H1 (cell line): ENCODE results near the gene EME2. TPM values are rescaled to one million over a fixed set of nuclear protein-coding genes. Genes with fewer than 3 reads are reported as not detected.

Source experiments
- CTCF ChIA-PET: fragments of 300-600 bp; sonication (Branson Sonifier 250); formaldehyde crosslinking; loops from one replicate; lab custom pipeline; 2021; ENCODE audit not compliant: partially characterized antibody; lab: Charles Lee
- POLR2A ChIA-PET: fragments of 300-600 bp; sonication (Branson Sonifier 250); formaldehyde crosslinking; loops from one replicate; lab custom pipeline; 2021; ENCODE audit warnings: inconsistent platforms; ENCODE audit not compliant: partially characterized antibody; lab: Charles Lee
- DNase-seq, 2 experiments: peaks; one replicate each; pipeline versions ENCODE4 v3.0.0 to v3.0.0-alpha.2; 2010 to 2022; ENCODE audit warnings: low spot score in 2 of 2, low read depth in 1 of 2, mixed read lengths in 1 of 2
- FAIRE-seq: peaks from 2 replicates; lab custom pipeline; 2011; peaks lifted over from hg19 to GRCh38; lab: Jason Lieb, UNC
- H2AFZ ChIP-seq: 2 replicates; pipeline ENCODE4 v1.8.1; 2012; ENCODE audit warnings: low read length, inconsistent platforms
- H2AK5ac ChIP-seq: 2 replicates; pipeline ENCODE4 v1.6.1; 2013; ENCODE audit warnings: low read depth, low read length
- H2BK120ac ChIP-seq: replicated peaks from 2 replicates; pipeline ENCODE3; 2013; ENCODE audit warnings: low read depth, low read length, inconsistent platforms
- H2BK12ac ChIP-seq: 2 replicates; pipeline ENCODE4 v1.6.1; 2013; ENCODE audit warnings: low read depth, low read length
- H2BK15ac ChIP-seq: 2 replicates; pipeline ENCODE4 v1.6.1; 2013; ENCODE audit warnings: low read length
- H2BK20ac ChIP-seq: 2 replicates; pipeline ENCODE4 v1.6.1; 2013; ENCODE audit warnings: low read length
- H2BK5ac ChIP-seq: 2 replicates; pipeline ENCODE4 v1.6.1; 2013; ENCODE audit warnings: low read depth, low read length
- H3K14ac ChIP-seq: 2 replicates; pipeline ENCODE4 v1.6.1; 2013; ENCODE audit warnings: inconsistent platforms; ENCODE audit not compliant: insufficient read length
- H3K18ac ChIP-seq: 2 replicates; pipeline ENCODE4 v1.6.1; 2013; ENCODE audit warnings: low read length; ENCODE audit errors: extremely low read depth
- H3K23ac ChIP-seq: 2 replicates; pipeline ENCODE4 v1.6.1; 2013; ENCODE audit warnings: inconsistent platforms; ENCODE audit not compliant: insufficient read length
- H3K23me2 ChIP-seq: 2 replicates; pipeline ENCODE4 v1.6.1; 2013; ENCODE audit warnings: low read depth, low read length
- H3K27ac ChIP-seq: 2 replicates; pipeline ENCODE4 v1.6.1; 2011; ENCODE audit warnings: low read depth, low read length, inconsistent platforms
- H3K27me3 ChIP-seq, 4 experiments: replicated peaks in 1 of 4; 1 replicate in 1 of 4; 2 replicates in 3 of 4; pipeline versions ENCODE4 v1.6.1 to v1.8.1; 2011 to 2013; ENCODE audit warnings: low read length in 3 of 4, mild to moderate bottlenecking in 3 of 4, inconsistent platforms in 2 of 4, mixed read lengths in 2 of 4, moderate library complexity in 1 of 4; ENCODE audit not compliant: control insufficient read depth in 3 of 4, insufficient read depth in 3 of 4; ENCODE audit errors: extremely low read depth in 1 of 4
- H3K36me3 ChIP-seq, 4 experiments: 2 replicates each; pipeline versions ENCODE4 v1.6.1 to v1.8.1; 2011 to 2013; ENCODE audit warnings: mild to moderate bottlenecking in 4 of 4, low read length in 3 of 4, moderate library complexity in 2 of 4, control low read depth in 1 of 4, inconsistent platforms in 1 of 4; ENCODE audit not compliant: insufficient read depth in 4 of 4, control insufficient read depth in 2 of 4
- H3K4ac ChIP-seq: replicated peaks from 2 replicates; pipeline ENCODE3; 2013; ENCODE audit warnings: low read length, low read depth, mixed read lengths, inconsistent platforms; ENCODE audit not compliant: insufficient read length
- H3K4me1 ChIP-seq, 4 experiments: replicated peaks in 1 of 4; 1 replicate in 1 of 4; 2 replicates in 3 of 4; pipeline versions ENCODE4 v1.6.1 to v1.8.1; 2011 to 2013; ENCODE audit warnings: low read length in 3 of 4, inconsistent platforms in 2 of 4, mixed read lengths in 1 of 4; ENCODE audit not compliant: insufficient read depth in 4 of 4, control insufficient read depth in 3 of 4
- H3K4me2 ChIP-seq, 2 experiments: 2 replicates each; pipeline versions ENCODE4 v1.6.1 to v1.8.1; 2011 to 2013; ENCODE audit warnings: low read depth in 2 of 2, low read length in 2 of 2, control low read depth in 1 of 2, inconsistent platforms in 1 of 2, mild to moderate bottlenecking in 1 of 2; ENCODE audit not compliant: insufficient read depth in 1 of 2
- H3K4me3 ChIP-seq, 4 experiments: fragments of 200-600, 300-600 bp in 1 of 4; sonication (generic), shearing (Covaris generic), sonication (Bioruptor Twin) in 1 of 4; 2 replicates each; pipeline versions ENCODE4 v1.5.1 to v1.8.1; 2011 to 2016; ENCODE audit warnings: low read length in 4 of 4, low read depth in 3 of 4, control low read depth in 2 of 4, inconsistent platforms in 2 of 4, mild to moderate bottlenecking in 2 of 4, mixed read lengths in 1 of 4, moderate library complexity in 1 of 4; ENCODE audit not compliant: insufficient read depth in 2 of 4; ENCODE audit errors: extremely low read depth in 1 of 4
- H3K56ac ChIP-seq: replicated peaks from 2 replicates; pipeline ENCODE3; 2013; ENCODE audit warnings: low read depth, mild to moderate bottlenecking, mixed read lengths, low read length, inconsistent platforms; ENCODE audit not compliant: insufficient read length
- H3K79me1 ChIP-seq: 2 replicates; pipeline ENCODE4 v1.6.1; 2013; ENCODE audit warnings: low read depth, low read length, control low read depth
- H3K79me2 ChIP-seq, 2 experiments: 2 replicates each; pipeline versions ENCODE4 v1.6.1 to v1.8.1; 2012 to 2013; ENCODE audit warnings: low read length in 2 of 2, mild to moderate bottlenecking in 2 of 2, inconsistent platforms in 1 of 2; ENCODE audit not compliant: insufficient read depth in 2 of 2, control insufficient read depth in 1 of 2
- H3K9ac ChIP-seq, 4 experiments: replicated peaks in 1 of 4; 1 replicate in 1 of 4; 2 replicates in 3 of 4; pipeline versions ENCODE4 v1.6.1 to v1.8.1; 2011 to 2013; ENCODE audit warnings: low read depth in 3 of 4, low read length in 3 of 4, control low read depth in 2 of 4, mild to moderate bottlenecking in 2 of 4, moderate library complexity in 2 of 4, inconsistent platforms in 1 of 4; ENCODE audit errors: extremely low read depth in 1 of 4
- H3K9me3 ChIP-seq, 2 experiments: 2 replicates each; pipeline versions ENCODE4 v1.6.1 to v1.8.1; 2012 to 2013; ENCODE audit warnings: mild to moderate bottlenecking in 2 of 2, moderate library complexity in 2 of 2, control low read depth in 1 of 2, inconsistent platforms in 1 of 2, low read depth in 1 of 2, low read length in 1 of 2, mixed read lengths in 1 of 2; ENCODE audit not compliant: insufficient read depth in 2 of 2
- H4K20me1 ChIP-seq, 2 experiments: replicated peaks in 1 of 2; 2 replicates each; pipeline versions ENCODE3 to v1.8.1; 2011 to 2013; ENCODE audit warnings: inconsistent platforms in 2 of 2, low read length in 2 of 2, mild to moderate bottlenecking in 1 of 2; ENCODE audit not compliant: insufficient read depth in 2 of 2, control insufficient read depth in 1 of 2
- H4K5ac ChIP-seq: 2 replicates; pipeline ENCODE4 v1.6.1; 2013; ENCODE audit warnings: low read length, low read depth, mixed read lengths, inconsistent platforms; ENCODE audit not compliant: insufficient read length
- H4K8ac ChIP-seq: 2 replicates; pipeline ENCODE4 v1.8.0; 2013; ENCODE audit warnings: mild to moderate bottlenecking, moderate library complexity, low read length, inconsistent platforms; ENCODE audit not compliant: insufficient read depth; ENCODE audit errors: extremely low read depth
- H4K91ac ChIP-seq: replicated peaks from 2 replicates; pipeline ENCODE3; 2013; ENCODE audit warnings: low read length, mixed read lengths, inconsistent platforms; ENCODE audit not compliant: insufficient read length
- ASH2L ChIP-seq: fragments of 200-600, 300-600 bp; sonication (generic); IDR thresholded peaks from one replicate; pipeline ENCODE4 v1.7.1; 2017; ENCODE audit warnings: low read length
- CEBPB ChIP-seq: IDR thresholded peaks from 2 replicates; pipeline ENCODE4 v1.6.1; 2012; ENCODE audit warnings: low read depth, low read length
- CREB1 ChIP-seq: IDR thresholded peaks from 2 replicates; pipeline ENCODE4 v1.6.1; 2012; ENCODE audit warnings: inconsistent platforms
- EZH2 ChIP-seq: fragments of 200-600 bp; sonication (generic); IDR thresholded peaks from 2 replicates; pipeline ENCODE4 v1.7.1; 2012; ENCODE audit warnings: low read depth, mild to moderate bottlenecking, moderate library complexity, low read length, inconsistent platforms; ENCODE audit not compliant: severe bottlenecking
- GTF2F1 ChIP-seq: IDR thresholded peaks from 2 replicates; pipeline ENCODE4 v1.6.1; 2012; ENCODE audit warnings: low read depth, low read length, improper control_type of control experiment, borderline replicate concordance
- HDAC2 ChIP-seq, 2 experiments: fragments of 300-600 bp in 1 of 2; sonication (generic) in 1 of 2; IDR thresholded peaks; 2 replicates each; pipeline ENCODE4 v1.6.1; 2011 to 2012; ENCODE audit warnings: low read depth in 2 of 2, low read length in 2 of 2, mild to moderate bottlenecking in 2 of 2, moderate library complexity in 2 of 2, borderline replicate concordance in 1 of 2, inconsistent platforms in 1 of 2
- KDM1A ChIP-seq: fragments of 200-600, 300-600 bp; sonication (generic); IDR thresholded peaks from 2 replicates; pipeline ENCODE4 v1.7.1; 2016; ENCODE audit warnings: mild to moderate bottlenecking, low read length, borderline replicate concordance
- MAFK ChIP-seq: IDR thresholded peaks from 2 replicates; pipeline ENCODE4 v1.6.1; 2012; ENCODE audit warnings: low read depth, mild to moderate bottlenecking, improper control_type of control experiment, low read length
- PHF8 ChIP-seq: fragments of 200-600 bp; sonication (generic); conservative IDR thresholded peaks from 2 replicates; pipeline ENCODE4 v1.7.1; 2012; ENCODE audit warnings: low read depth, mild to moderate bottlenecking, inconsistent platforms, low read length, moderate library complexity
- POU5F1 ChIP-seq: IDR thresholded peaks from 2 replicates; pipeline ENCODE4 v1.6.1; 2011; ENCODE audit warnings: low read depth, mild to moderate bottlenecking, low read length, moderate library complexity
- RBBP5 ChIP-seq: IDR thresholded peaks from 2 replicates; pipeline ENCODE4 v1.7.1; 2012; ENCODE audit warnings: low read depth, mild to moderate bottlenecking, inconsistent platforms, low read length, moderate library complexity, borderline replicate concordance
- RFX5 ChIP-seq: IDR thresholded peaks from 2 replicates; pipeline ENCODE4 v1.6.1; 2011; ENCODE audit warnings: low read depth, low read length, improper control_type of control experiment, borderline replicate concordance
- SP4 ChIP-seq: IDR thresholded peaks from 2 replicates; pipeline ENCODE4 v1.6.1; 2012; ENCODE audit warnings: low read length, inconsistent platforms
- WGBS, 2 experiments: shearing (Covaris generic) in 1 of 2; methylation state at CpG; one replicate each; pipeline versions ENCODE4 v1.1.6 to v1.1.7; 2013 to 2015; ENCODE audit warnings: low lambda C conversion rate in 2 of 2, mixed read lengths in 2 of 2, inconsistent platforms in 1 of 2, low coverage in 1 of 2, missing lambda C conversion rate in 1 of 2; ENCODE audit not compliant: insufficient replicate concordance in 2 of 2, insufficient coverage in 1 of 2, insufficient read length in 1 of 2; ENCODE audit errors: extremely low coverage in 1 of 2, missing lambda C conversion rate in 1 of 2; 5-methylcytosine and 5-hydroxymethylcytosine counted together
- polyA plus RNA-seq, 7 experiments: library from polyadenylated mRNA; depleted of rRNA in 3 of 7; stranded (reverse) in 5 of 7; unstranded in 2 of 7; fragments of >200 nt in 5 of 7; fragments of 200-250 nt in 2 of 7; gene quantifications; 1 replicate in 5 of 7; 2 replicates in 1 of 7; 4 replicates in 1 of 7; pipeline versions ENCODE4 v1.2.1 to v1.2.3, GENCODE V29; 2011 to 2013; ENCODE audit warnings: missing spikeins in 2 of 7, mixed read lengths in 2 of 7
- total RNA-seq: library from RNA; stranded (reverse); fragmentation: NEBNext Ultra II Directional; extraction: Animal tissue kit (Norgen Biotek cat#: 25700); gene quantifications from 2 replicates; pipeline ENCODE4 v1.2.1, GENCODE V29; 2021

EME2 gene
- total and polyA plus RNA-seq, 2 of the 8 experiments (the other 6 are each of a cell fraction or from before 2014, with no cell fraction given), result 13.1 to 19.7 TPM

DNA sequence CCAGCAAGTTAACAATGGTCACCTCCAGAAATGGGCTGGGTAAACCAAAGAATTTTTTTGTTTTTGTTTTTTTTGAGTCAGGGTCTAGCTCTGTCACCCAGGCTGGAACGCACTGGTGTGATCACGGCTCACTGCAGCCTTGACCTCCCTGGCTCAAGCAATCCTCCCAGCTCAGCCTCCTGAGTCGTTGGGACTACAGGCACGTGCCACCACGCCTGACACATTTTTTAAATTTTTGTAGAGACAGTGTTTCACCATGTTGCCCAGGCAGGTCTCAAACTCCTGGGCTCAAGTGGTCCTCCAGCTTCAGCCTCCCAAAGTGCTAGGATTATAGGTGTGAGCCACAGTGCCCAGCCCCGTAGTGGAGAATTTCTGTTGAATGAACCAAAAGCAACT lies 8.1 kb downstream of the EME2 start:
- Histone ChIP-seq H2AFZ (no peak overlapping the region), H2BK120ac (no peak overlapping the region), H3K9ac (no peak overlapping the region; a peak in 1 of 7 replicates), H4K8ac (no peak overlapping the region), H4K5ac (no peak overlapping the region), H2BK12ac (no peak overlapping the region), H2BK15ac (no peak overlapping the region), H3K4me1 (peaks cover 0 to 7% (median 4%) of the 10 kb centered on the region in 4 experiments; a peak in 5 of 7 replicates), H3K4me2 (peak overlapping the region in 1 of 2 experiments; percentile 81; a peak in 1 of 4 replicates), H3K79me1 (peaks cover 13% of the 10 kb centered on the region), H3K18ac (no peak overlapping the region), H3K56ac (no peak overlapping the region), H4K91ac (no peak overlapping the region), H2BK20ac (no peak overlapping the region), H3K9me3 (no peaks in the 10 kb centered on the region), H3K27me3 (no peaks in the 10 kb centered on the region), H4K20me1 (peaks cover 8 to 33% of the 10 kb centered on the region in 2 experiments), H3K23ac (no peak overlapping the region), H2AK5ac (0 out of 2 replicates have a peak overlapping the region, but pooled peaks have one; percentile 48), H3K4ac (no peak overlapping the region), H3K27ac (no peak overlapping the region), H3K36me3 (peaks cover 0 to 16% (median 7%) of the 10 kb centered on the region in 4 experiments; a peak in 6 of 8 replicates), H3K79me2 (peaks cover 0 to 23% of the 10 kb centered on the region in 2 experiments; a peak in 2 of 4 replicates), H3K14ac (no peak overlapping the region), H2BK5ac (0 out of 2 replicates have a peak overlapping the region, but pooled peaks have one; percentile 8), H3K4me3 (0 out of 8 replicates have a peak overlapping the region, but pooled peaks of 1 of the 4 experiments have one; percentile 98), H3K23me2 (peaks cover 3% of the 10 kb centered on the region; the same call in 1 of the 2 replicates)
- WGBS, 2 experiments, result 94% methylated on average over 6 of the region's 6 CpGs; no CpG with 5 or more reads in 1 of the 2 experiments
- POLR2A ChIA-PET, result interaction anchor here (0.5 to 12.0 kb wide), 5 partner anchors 8 to 184 kb away, joined by 4 to 246 read pairs (median 15); partner anchors contain the start of genes EME2, IGFALS, JPT2 and MRPS34
- no peak for FAIRE-seq
- CTCF ChIA-PET, result interaction anchor here (0.7 to 0.8 kb wide), 2 partner anchors 8 to 106 kb away, joined by 3 to 4 read pairs; partner anchors contain the start of genes EME2 and MRPS34
- DNase-seq, result no peak
- TF ChIP-seq HDAC2 (IDR thresholded peaks at IDR 0.05; ENCODE audit: borderline replicate concordance in 1 of 2, low read depth in 2 of 2, low read length in 2 of 2), result no peak
- TF ChIP-seq GTF2F1, result no peak
- no peak for TF ChIP-seq SP4
- TF ChIP-seq CREB1, result no peak
- TF ChIP-seq PHF8, result no peak
- TF ChIP-seq KDM1A, result no peak
- no peak for TF ChIP-seq CEBPB
- no peak for TF ChIP-seq ASH2L
- TF ChIP-seq RFX5, result no peak
- TF ChIP-seq MAFK, result no peak
- no peak for TF ChIP-seq POU5F1
- TF ChIP-seq RBBP5, result no peak
- TF ChIP-seq EZH2, result no peak
